Endothelial cell (in vitro differentiated cells): ENCODE results near the gene CBFA2T3. TPM values are rescaled to one million over a fixed set of nuclear protein-coding genes. Genes with fewer than 3 reads are reported as not detected.

Experiments
- DNase-seq: peaks from one replicate; pipeline ENCODE4 v3.0.0; 2021; ENCODE audit warnings: low spot score
- H3K27ac Mint-ChIP-seq: one replicate; pipeline ENCODE4 v1.8.0; 2021; ENCODE audit warnings: mixed read lengths, inconsistent platforms; ENCODE audit not compliant: unreplicated experiment
- H3K27me3 Mint-ChIP-seq: one replicate; pipeline ENCODE4 v1.8.0; 2021; ENCODE audit warnings: mild to moderate bottlenecking, moderate library complexity, mixed read lengths, inconsistent platforms; ENCODE audit not compliant: unreplicated experiment
- H3K36me3 Mint-ChIP-seq: one replicate; pipeline ENCODE4 v1.8.0; 2021; ENCODE audit warnings: mild to moderate bottlenecking, low read depth, mixed read lengths, inconsistent platforms; ENCODE audit not compliant: unreplicated experiment
- H3K4me1 Mint-ChIP-seq: one replicate; pipeline ENCODE4 v1.8.0; 2021; ENCODE audit warnings: mild to moderate bottlenecking, mixed read lengths, inconsistent platforms; ENCODE audit not compliant: unreplicated experiment
- H3K4me3 Mint-ChIP-seq: one replicate; pipeline ENCODE4 v1.8.0; 2021; ENCODE audit warnings: mild to moderate bottlenecking, mixed read lengths, inconsistent platforms; ENCODE audit not compliant: unreplicated experiment
- H3K9me3 Mint-ChIP-seq: one replicate; pipeline ENCODE4 v1.8.0; 2021; ENCODE audit warnings: mixed read lengths, inconsistent platforms; ENCODE audit not compliant: unreplicated experiment
- total RNA-seq: library from RNA; stranded (reverse); fragmentation: NEBNext Ultra II Directional; extraction: Animal tissue kit (Norgen Biotek cat#: 25700); gene quantifications from one replicate; pipeline ENCODE4 v1.2.1, GENCODE V29; 2021; ENCODE audit not compliant: unreplicated experiment
- TF ChIP-seq, protein P1 (sequence below): fragments of 200-600 bp; sonication (generic); IDR thresholded peaks from one replicate; pipeline ENCODE4 v1.5.0; 2021; ENCODE audit warnings: antibody characterized with exemption; ENCODE audit not compliant: unreplicated experiment

CBFA2T3 gene
- total RNA-seq, 1 donor from 2014 or later, result 1.6 TPM

DNA sequence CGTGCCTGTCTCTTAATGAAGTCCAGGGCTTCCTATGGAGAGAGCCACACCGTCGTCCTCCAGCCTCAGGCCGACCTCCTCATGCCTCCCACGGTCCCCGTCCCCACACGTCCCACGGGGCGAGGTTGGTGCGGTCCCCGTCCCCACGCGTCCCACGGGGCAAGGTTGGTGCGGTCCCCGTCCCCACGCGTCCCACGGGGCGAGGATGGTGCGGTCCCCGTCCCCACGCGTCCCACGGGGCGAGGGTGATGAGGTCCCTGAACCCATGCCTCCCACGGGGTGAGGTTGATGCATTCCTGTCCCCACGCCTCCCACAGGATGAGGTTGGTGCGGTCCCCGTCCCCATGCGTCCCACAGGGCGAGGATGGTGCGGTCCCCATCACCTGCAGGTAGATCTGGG lies 141.2 kb downstream of the CBFA2T3 start:
- peaks cover 6% of the 10 kb centered on the region for H3K36me3 Mint-ChIP-seq
- H3K27me3 Mint-ChIP-seq, result no peaks in the 10 kb centered on the region
- H3K4me1 Mint-ChIP-seq, result no peaks in the 10 kb centered on the region
- no peak overlapping the region for H3K4me3 Mint-ChIP-seq
- no peak overlapping the region for H3K27ac Mint-ChIP-seq
- TF ChIP-seq, protein P1, sequence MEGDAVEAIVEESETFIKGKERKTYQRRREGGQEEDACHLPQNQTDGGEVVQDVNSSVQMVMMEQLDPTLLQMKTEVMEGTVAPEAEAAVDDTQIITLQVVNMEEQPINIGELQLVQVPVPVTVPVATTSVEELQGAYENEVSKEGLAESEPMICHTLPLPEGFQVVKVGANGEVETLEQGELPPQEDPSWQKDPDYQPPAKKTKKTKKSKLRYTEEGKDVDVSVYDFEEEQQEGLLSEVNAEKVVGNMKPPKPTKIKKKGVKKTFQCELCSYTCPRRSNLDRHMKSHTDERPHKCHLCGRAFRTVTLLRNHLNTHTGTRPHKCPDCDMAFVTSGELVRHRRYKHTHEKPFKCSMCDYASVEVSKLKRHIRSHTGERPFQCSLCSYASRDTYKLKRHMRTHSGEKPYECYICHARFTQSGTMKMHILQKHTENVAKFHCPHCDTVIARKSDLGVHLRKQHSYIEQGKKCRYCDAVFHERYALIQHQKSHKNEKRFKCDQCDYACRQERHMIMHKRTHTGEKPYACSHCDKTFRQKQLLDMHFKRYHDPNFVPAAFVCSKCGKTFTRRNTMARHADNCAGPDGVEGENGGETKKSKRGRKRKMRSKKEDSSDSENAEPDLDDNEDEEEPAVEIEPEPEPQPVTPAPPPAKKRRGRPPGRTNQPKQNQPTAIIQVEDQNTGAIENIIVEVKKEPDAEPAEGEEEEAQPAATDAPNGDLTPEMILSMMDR, result no peak
- no peaks in the 10 kb centered on the region for H3K9me3 Mint-ChIP-seq
- DNase-seq, result no peak

DNA sequence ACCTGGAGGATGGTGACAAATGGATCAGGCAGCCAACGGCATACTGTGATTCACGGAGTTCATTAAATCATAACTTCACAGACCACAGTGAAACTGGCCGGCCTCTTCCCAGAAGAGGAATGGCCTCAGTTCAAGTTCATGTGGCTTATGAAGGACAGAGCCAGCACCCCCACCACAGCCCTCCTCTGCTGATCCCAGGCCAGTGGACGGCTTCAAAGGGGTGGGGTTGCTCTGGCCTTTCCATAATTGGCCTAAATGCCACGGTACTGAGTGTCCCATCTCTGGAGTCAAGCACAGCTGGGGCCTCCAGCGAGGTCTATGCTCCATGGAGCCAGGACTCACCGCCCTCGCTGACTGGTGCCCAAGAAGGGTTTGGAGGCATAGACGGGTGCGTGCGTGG lies 141.6 kb downstream of the CBFA2T3 start:
- DNase-seq, result no peak
- Mint-ChIP-seq H3K4me1 (no peaks in the 10 kb centered on the region), H3K4me3 (no peak overlapping the region), H3K36me3 (peaks cover 7% of the 10 kb centered on the region), H3K27me3 (no peaks in the 10 kb centered on the region), H3K9me3 (no peaks in the 10 kb centered on the region), H3K27ac (peak overlapping the region; percentile 48)
- TF ChIP-seq, protein P1, result no peak

DNA sequence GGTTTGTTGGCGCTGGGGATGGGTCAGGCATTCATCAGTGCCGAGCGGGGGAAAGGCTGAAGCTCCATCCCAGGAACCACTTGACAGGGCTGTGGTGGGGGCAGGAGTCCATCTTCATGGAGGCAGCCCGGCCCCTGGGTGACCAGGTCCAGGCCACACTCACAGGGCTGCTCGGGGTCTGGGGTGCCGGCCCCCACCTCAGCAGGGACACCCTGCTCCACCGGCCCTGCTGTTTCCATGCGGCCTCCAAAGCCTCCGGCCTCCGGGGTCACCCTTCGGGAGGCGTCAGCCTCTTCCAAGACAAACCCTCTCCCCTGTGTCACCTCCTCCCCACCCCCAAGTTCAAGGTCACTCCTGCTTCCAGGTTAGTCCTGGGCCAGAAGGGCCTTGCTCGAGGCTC lies 142.3 kb downstream of the CBFA2T3 start:
- H3K27ac Mint-ChIP-seq, result no peak overlapping the region
- H3K27me3 Mint-ChIP-seq, result peaks cover 2% of the 10 kb centered on the region
- DNase-seq, result no peak
- no peaks in the 10 kb centered on the region for H3K4me1 Mint-ChIP-seq
- TF ChIP-seq, protein P1, result no peak
- H3K9me3 Mint-ChIP-seq, result no peaks in the 10 kb centered on the region
- peaks cover 4% of the 10 kb centered on the region for H3K36me3 Mint-ChIP-seq
- no peak overlapping the region for H3K4me3 Mint-ChIP-seq

DNA sequence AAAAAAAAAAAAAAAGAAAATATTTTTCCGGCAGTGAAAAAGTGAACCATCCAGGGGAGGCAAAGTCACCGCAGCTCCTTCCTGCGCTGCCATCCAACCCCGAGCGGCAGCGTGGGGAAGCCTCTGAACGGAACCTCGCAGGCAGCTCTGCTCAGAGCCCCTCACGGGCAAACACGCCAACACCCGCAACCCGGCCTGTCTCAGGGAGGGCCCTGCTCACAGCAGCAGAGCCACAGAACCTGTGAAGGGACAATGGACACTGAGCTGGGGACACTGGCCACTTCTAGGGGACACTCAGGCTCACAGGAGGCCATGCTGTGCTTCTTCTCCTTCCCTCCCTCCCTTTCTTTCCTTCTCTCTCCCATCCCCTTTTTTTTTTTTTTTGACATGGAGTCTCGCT lies 143.9 kb downstream of the CBFA2T3 start:
- peaks cover 4% of the 10 kb centered on the region for H3K36me3 Mint-ChIP-seq
- no peak for DNase-seq
- no peak overlapping the region for H3K27ac Mint-ChIP-seq
- H3K4me1 Mint-ChIP-seq, result no peaks in the 10 kb centered on the region
- H3K27me3 Mint-ChIP-seq, result peaks cover 3% of the 10 kb centered on the region
- no peaks in the 10 kb centered on the region for H3K9me3 Mint-ChIP-seq
- H3K4me3 Mint-ChIP-seq, result no peak overlapping the region
- TF ChIP-seq, protein P1, result no peak

DNA sequence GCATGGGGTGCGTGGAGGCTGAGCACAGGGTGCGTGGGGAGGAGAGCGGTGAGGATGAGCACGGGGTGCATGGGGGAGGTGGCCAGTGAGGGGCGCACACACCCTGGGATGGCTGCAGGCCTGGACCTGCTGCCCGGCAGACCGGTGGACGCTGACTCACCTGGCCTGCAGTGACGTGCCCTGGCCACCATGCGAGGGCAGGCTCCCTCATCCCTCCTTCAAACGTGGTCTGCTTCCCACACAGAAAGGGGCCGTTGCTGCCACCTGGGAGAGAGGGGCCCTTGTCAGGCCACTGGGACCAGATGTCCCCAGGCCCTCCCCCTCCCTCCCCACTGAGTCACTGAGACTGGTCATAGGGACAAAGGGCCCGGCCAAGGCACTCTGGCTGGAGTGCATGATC lies 145.2 kb downstream of the CBFA2T3 start:
- H3K36me3 Mint-ChIP-seq, result peaks cover 4% of the 10 kb centered on the region
- no peak overlapping the region for H3K27ac Mint-ChIP-seq
- no peak overlapping the region for H3K4me3 Mint-ChIP-seq
- DNase-seq, result no peak
- H3K9me3 Mint-ChIP-seq, result no peaks in the 10 kb centered on the region
- TF ChIP-seq, protein P1, result no peak
- H3K4me1 Mint-ChIP-seq, result no peaks in the 10 kb centered on the region
- peaks cover 3% of the 10 kb centered on the region for H3K27me3 Mint-ChIP-seq
